HG02840 (cell line): Measurements from ENCODE around the gene ARL8B.
"Not testable (repeated sequence)": the region's sequence is repeated elsewhere in the genome, so short reads cannot be mapped to it uniquely, and the experiment has no call there.

ENCODE experiments used
- ATAC-seq: cut with Tn5 transposase; IDR thresholded peaks from one replicate; pipeline ENCODE4 v1.9.1; 2021; ENCODE audit warnings: mild to moderate bottlenecking, moderate library complexity, moderate number of reproducible peaks; ENCODE audit not compliant: unreplicated experiment, low FRiP score

ARL8B gene

GRCh38 chr3:5106933-5107334, 15.2 kb upstream of the ARL8B start:
- ATAC-seq: not testable (repeated sequence)

- ATAC-seq: no peak
These were observed 11.8 kb upstream of the ARL8B start for GRCh38 chr3:5110337-5110736.

- ATAC-seq: no peak
These were observed 10.0 kb upstream of the ARL8B start for GRCh38 chr3:5112043-5112442.

- not testable (repeated sequence) for ATAC-seq
These were observed 8.4 kb upstream of the ARL8B start for GRCh38 chr3:5113726-5114125.

GRCh38 chr3:5115506-5116162, 6.5 kb upstream of the ARL8B start:
- ATAC-seq: no peak

GRCh38 chr3:5116538-5116937, 5.6 kb upstream of the ARL8B start:
- no peak for ATAC-seq

GRCh38 chr3:5120446-5120845, 1.6 kb upstream of the ARL8B start:
- no peak for ATAC-seq

GRCh38 chr3:5122741-5123706, 932 bp downstream of the ARL8B start:
- no peak for ATAC-seq

- no peak for ATAC-seq
These were observed 1.8 kb downstream of the ARL8B start for GRCh38 chr3:5123937-5124336.

- no peak for ATAC-seq
These were observed 4.5 kb downstream of the ARL8B start for GRCh38 chr3:5126586-5126985.

GRCh38 chr3:5128849-5129248, 6.8 kb downstream of the ARL8B start:
- ATAC-seq: no peak

GRCh38 chr3:5133239-5134018, 11.3 kb downstream of the ARL8B start:
- no peak for ATAC-seq

- no peak for ATAC-seq
These were observed 11.9 kb downstream of the ARL8B start for GRCh38 chr3:5134019-5134391.

GRCh38 chr3:5134499-5134898, 12.4 kb downstream of the ARL8B start:
- ATAC-seq: no peak

- peak; percentile 60 for ATAC-seq
These were observed 14.3 kb downstream of the ARL8B start for GRCh38 chr3:5136211-5136918.

GRCh38 chr3:5136919-5137429, 14.9 kb downstream of the ARL8B start:
- ATAC-seq: no peak

GRCh38 chr3:5138214-5138981, 16.3 kb downstream of the ARL8B start:
- ATAC-seq: no peak

GRCh38 chr3:5140230-5140621, 18.1 kb downstream of the ARL8B start:
- no peak for ATAC-seq

- no peak for ATAC-seq
These were observed 18.7 kb downstream of the ARL8B start for GRCh38 chr3:5140839-5141238.
